Measurements from ENCODE around the gene TMEM273.

GRCh38 chr10:49149881-49150280 is 38.3 kb downstream of the TMEM273 start:
- TF ChIP-seq CTCF (conservative IDR thresholded peaks at IDR 0.05 in 1 of 2, IDR thresholded peaks at IDR 0.05 in 1 of 2; ENCODE audit: low read depth in 1 of 2, low read length in 2 of 2): no peak
- TF ChIP-seq EZH2 (IDR thresholded peaks at IDR 0.05; ENCODE audit: low read length, missing control alignments): no peak
